Activated CD8-positive, alpha-beta memory T cell treated with anti-CD3 and anti-CD28 coated beads, Interleukin-2, amount 50 U/mL, for 48 hours (primary cell): ENCODE results near the gene ZFP36.
A peak's percentile ranks its signal among the peaks of the same experiment; 100 is the strongest.

Experiments used
- DNase-seq: peaks from one replicate; pipeline ENCODE4 v3.0.0-alpha.2; 2020

ZFP36 gene

GRCh38 chr19:39422020-39422419 is 15.4 kb downstream of the ZFP36 start:
- DNase-seq: no peak

- peak; percentile 50 for DNase-seq
Measured at GRCh38 chr19:39423258-39424086, 16.8 kb downstream of the ZFP36 start.

- peak; percentile 40 for DNase-seq
Measured at GRCh38 chr19:39424934-39425333, 18.3 kb downstream of the ZFP36 start.

GRCh38 chr19:39425744-39426143 is 19.1 kb downstream of the ZFP36 start:
- DNase-seq: no peak

GRCh38 chr19:39426170-39426569 is 19.5 kb downstream of the ZFP36 start:
- DNase-seq: no peak

GRCh38 chr19:39427707-39428106 is 21.1 kb downstream of the ZFP36 start:
- DNase-seq: no peak

- DNase-seq: no peak
Measured at GRCh38 chr19:39428283-39429112, 21.9 kb downstream of the ZFP36 start.

GRCh38 chr19:39430675-39431593 is 24.3 kb downstream of the ZFP36 start:
- peak; percentile 86 for DNase-seq

GRCh38 chr19:39432677-39433025 is 26.0 kb downstream of the ZFP36 start:
- DNase-seq: no peak

GRCh38 chr19:39433480-39434079 is 26.9 kb downstream of the ZFP36 start:
- DNase-seq: no peak

- no peak for DNase-seq
Measured at GRCh38 chr19:39434123-39435076, 27.8 kb downstream of the ZFP36 start.

GRCh38 chr19:39435499-39436349 is 29.1 kb downstream of the ZFP36 start, which contains the start of gene RPS16:
Gene RPS16, minus strand, starts transcription at chr19:39435949. Its CDS starts 54 bp downstream, at chr19:39435895.
- peak; percentile 99 for DNase-seq

- DNase-seq: no peak
Measured at GRCh38 chr19:39436350-39436716, 29.7 kb downstream of the ZFP36 start.

GRCh38 chr19:39438270-39438934 is 31.8 kb downstream of the ZFP36 start:
- no peak for DNase-seq

- no peak for DNase-seq
Measured at GRCh38 chr19:39444598-39445195, 38.0 kb downstream of the ZFP36 start.

- peak; percentile 96 for DNase-seq
Measured at GRCh38 chr19:39445196-39446111, 38.8 kb downstream of the ZFP36 start, which contains the start of gene SUPT5H. Gene SUPT5H, plus strand, starts transcription at chr19:39445582. Its CDS starts 309 bp downstream, at chr19:39445891.

- DNase-seq: no peak
Measured at GRCh38 chr19:39446365-39447084, 39.9 kb downstream of the ZFP36 start.
